ENCODE data around the gene IFI16.

The IFI16 gene

DNA sequence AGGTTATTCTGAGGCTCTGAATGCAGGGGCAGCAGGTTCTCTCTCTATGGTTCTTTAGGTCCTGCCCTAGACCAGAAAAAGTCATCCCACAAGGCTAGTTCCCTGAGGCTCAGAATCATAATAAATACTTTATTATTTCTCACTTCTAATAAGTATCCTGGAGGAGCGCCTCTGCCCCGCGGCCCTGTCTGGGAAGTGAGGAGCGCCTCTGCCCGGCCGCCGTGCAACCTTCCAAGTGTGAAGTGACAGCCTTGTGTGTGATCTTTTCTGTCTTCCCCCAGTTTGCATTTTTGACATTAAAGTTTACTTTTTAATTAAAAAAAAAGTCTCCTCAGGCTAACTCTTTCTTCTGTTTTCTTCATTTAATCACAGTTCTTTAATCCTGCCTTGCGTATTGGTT is 55.4 kb downstream of the IFI16 start:
- no peak for DNase-seq (ENCODE audit: low spot score)

DNA sequence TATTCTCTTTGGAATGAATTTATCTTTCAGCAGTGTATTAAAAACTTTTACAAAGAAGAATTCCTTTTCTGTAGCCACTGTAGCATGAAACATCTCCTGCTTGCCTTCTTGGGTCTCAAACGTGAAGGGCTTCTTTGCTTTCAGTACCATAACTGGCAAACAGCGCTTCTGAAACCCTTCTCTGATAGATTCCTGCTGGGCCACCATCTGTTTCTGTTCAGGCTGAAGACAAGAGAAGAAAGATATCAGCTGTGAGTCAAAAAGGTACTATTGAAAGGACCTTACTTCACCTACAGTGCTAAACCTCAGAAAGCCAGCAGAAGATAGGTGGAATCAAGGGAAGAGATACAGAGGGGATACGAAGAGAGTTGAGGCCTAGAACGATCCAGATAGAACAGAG is 56.4 kb downstream of the IFI16 start:
- DNase-seq (ENCODE audit: low spot score) = no peak

DNA sequence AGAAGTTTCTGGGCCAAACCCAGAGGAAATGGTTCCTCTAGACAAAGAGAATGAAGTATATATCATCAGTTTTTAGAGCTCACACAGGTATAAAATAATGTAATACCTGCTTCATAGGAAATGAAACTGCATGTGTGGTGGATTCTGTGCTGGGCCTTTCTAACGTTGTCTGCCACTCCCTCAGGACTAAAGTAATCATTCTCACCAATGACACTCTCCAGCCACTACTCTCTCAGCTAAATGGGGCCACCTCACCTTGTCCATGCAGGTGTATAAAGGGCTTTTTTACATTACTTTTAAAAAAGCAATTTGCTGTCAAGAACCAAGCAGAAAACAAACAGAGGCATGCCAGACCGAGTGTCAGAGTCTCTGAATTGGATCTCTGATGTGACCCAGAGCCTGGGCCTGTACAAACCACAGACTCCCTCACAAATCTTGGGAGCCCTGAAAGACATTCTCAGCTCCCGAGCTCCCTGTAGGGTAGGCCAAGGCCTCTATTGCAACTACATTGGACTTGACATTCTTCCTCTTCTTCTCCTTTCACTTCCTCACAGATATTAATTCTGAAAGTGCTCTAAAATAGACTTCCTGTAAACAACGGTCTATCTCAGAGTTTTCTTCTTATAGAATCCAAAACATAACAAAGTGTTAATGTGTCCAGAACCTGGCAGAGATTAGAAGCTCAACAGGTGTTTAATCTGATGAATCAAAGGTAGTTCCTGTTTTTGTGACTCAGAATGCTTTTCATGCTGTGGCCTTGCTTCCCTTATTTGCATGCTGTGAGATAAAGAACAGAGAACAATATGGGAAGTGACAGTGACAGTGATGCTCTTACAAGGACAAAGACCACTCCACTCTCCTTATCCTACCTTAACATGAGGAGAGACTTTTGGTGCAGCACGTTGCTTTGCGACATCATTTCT is 58.3 kb downstream of the IFI16 start:
- no peak for DNase-seq (ENCODE audit: low spot score)

DNA sequence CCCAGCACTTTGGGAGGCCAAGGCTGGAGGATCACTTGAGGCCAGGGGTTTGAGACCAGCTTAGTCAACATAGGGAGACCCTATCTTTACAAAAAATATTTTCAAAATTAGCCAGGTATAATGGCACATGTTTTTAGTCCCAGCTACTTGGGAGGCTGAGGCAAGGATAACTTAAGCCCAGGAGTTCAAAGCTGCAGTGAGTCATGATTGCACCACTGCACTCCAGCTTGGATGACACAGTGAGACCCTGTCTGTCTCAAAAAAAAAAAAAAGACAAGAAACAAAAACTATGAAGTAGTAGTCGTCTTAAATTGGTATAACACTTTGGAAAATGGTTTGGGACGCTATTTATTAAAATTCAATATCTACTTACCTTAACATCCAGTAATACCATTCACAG is 59.2 kb downstream of the IFI16 start:
- peak; percentile 35 for DNase-seq (ENCODE audit: low spot score)

DNA sequence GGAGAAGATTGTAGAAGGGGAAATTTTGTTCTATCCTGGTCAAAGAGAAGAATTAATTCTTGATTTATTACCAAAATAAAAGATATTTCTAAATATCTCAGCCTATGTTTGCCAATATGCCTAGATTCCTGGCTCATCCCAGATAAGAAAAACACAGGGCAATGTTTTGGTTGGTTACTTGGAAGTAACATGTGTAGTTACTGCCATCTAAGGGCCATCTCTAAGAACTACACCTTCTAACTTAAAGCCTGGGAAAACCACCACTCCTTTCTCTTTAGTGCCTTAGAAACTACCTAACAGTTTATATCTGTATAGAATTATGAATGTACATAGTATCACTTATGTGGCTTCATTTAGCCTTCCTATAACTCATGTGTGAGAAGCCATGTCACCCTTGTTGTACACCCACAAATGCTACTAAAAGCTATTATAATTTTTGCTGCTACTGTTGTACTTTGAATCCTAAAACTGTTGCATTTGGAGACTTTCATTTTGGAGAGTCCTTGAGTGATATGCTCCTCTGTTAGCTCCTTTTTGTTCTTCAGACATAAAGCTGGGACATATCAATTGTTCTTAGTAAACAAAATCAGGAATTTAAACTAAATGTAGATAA is 62.4 kb downstream of the IFI16 start:
- peak; percentile 76 for DNase-seq (ENCODE audit: low spot score)

DNA sequence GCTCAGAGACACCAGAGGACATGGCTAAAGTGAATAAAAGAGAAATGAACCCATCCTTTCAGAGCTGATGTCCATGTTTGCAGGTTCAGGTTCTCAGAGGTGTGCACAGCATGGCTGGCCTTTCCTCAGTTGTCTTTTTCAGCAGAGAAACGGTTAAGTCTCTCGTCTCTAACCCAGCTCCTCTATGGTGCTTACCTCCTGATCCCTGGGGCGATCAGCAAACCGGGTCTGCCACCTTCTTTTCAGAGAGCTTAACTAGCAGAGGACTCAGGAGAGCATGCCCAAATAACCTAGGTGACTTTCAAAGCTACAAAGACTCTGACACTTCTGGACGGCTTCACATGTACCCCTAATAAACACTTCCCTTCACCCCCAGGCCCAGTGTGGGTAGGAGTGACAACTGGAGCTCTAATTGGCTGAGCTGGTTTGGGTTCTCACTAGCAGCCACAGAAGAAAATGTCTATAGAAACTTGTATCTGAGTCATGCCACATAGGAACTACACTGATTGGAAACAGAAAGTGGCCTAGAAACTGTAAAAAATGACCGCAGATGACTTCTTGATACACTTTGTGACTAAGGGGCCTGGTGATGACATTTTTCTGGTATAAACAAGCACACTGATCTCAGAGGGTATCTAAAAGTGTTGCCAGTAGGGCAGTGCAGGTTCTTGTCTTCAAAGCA is 66.9 kb downstream of the IFI16 start, which contains the start of gene AIM2:
AIM2 (minus strand) TSS at position 329 of the 682 bp plus-strand sequence. CDS start 3,267 bp downstream, outside the sequence.
- DNase-seq (ENCODE audit: low spot score) = no peak

DNA sequence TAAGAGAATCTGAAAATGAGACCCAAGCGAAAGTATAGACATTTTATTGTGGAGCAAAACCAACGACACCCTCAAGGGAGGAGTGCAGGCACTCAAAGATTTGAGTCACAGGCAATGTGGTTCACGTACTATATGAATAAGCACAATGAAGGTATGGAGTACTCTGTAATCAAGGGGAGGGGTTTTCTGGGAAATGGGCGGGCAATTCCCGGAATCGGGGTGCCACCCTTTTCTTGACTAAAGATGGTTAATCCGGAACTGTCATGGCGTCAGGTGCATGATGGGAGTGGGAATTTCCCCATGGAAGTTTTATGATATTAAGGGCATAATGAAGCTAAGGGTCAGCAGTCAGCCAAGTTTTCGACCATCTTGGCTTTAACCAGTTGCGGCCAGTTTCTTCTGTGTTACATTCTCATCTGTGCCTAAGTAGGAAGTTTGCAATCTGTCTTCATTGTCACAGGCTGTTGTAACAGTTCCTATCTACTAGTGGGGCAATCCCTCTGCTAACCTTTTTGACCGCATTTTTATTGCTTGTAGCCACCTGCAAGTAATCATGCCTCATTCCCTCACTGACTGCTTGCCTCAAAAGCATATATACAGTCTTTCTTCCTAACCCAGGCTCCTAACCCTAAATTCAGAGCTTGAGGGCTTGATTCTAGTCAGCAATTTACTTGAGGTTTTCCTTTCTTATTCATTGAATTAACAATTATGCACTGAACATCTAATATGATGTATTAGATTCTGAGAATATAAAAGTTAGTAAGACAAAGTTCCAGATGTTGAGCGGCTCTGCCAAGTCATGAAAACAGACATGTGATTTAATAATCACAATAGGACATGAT is 67.6 kb downstream of the IFI16 start:
- DNase-seq (ENCODE audit: low spot score) = no peak

DNA sequence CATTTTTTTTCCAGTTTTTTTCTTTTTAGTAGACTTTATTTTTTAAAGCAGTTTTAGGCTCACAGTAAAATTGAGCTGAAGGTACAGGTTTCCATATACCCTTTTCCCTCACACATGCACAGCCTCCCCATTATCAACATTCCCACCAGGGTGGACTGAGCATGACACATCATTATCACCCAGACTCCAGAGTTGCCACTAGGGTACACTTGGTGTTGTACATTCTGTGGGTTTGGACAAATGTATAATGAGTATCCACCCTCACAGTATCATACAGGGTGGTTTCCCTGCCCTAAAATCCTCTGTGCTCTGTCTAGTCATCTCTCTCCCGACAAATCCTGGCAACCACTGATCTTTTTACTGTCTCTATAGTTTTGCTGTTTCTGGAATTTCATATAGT is 69.8 kb downstream of the IFI16 start:
- no peak for DNase-seq (ENCODE audit: low spot score)

DNA sequence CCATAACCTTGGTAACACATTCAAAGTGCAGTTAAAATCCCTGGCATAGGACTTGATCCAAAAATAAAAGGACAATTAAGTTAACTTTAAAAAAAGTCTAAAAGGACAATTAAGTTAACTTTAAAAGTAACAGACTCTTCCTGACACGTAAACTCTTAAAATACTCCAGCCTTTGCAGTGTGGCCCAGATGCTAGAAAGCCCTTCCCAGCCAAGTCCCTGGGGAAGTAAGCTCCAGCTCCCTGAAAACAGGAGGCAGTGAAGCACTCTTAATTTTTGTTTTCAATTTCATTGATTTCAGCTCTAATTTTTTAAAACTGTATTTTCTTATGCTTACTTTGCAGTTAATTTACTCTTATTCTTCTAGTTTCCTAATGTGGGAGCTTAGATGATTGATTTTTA is 71.9 kb downstream of the IFI16 start:
- no peak for DNase-seq (ENCODE audit: low spot score)

DNA sequence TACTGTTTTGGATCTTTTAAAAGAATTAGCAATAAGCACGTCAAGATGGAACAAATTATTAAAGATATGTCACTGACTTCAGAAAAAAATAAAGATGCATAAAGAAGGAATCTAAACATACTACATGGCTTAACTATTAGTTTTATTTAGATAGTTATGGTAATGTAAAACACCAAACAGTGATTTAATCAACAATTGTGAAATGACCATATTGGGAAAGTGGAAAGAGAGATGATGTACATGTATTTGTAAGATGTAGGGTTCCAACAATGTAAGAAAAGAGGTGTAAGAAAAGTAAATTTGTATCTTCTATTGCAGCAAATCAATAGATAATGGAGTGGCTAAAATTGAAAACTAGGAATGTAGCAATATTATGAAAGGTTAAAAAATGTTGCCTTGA is 73.3 kb downstream of the IFI16 start:
- DNase-seq (ENCODE audit: low spot score) = no peak

DNA sequence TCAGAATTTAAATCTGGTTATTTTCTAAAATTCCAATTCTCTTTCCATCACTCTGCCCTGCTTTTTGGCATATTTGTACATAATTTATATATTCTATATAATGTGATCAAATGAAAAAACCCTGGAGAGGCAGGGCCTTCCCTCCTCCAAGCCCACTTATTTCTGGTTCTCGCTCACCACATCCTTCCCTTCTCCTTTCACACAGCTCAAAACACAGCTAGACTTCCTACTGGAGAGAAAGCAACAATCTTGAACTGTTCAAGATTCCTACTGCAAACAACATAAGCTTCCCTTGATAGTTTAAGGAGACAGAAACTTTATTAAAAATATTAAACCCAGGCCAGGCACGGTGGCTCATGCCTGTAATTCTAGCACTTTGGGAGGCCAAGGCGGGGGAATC is 74.4 kb downstream of the IFI16 start:
- no peak for DNase-seq (ENCODE audit: low spot score)

DNA sequence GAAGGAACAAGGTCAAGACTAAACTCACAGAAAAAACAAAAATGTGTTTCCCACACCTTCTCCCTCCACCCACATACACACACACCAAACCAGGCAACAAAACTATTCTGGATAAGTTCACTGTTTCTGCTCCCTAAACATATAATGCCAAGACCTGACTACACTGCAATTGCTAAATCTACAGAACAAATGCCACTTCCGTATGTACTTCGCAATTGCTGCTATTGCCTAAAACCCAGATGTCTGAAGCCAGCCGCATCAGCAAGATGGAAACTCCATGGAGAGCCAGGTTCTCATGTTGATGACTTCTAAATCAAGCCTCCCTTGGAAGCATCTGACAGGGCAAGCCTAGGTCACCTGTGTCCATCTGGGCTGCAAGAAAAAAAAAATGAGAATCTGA is 75.2 kb downstream of the IFI16 start:
- DNase-seq (ENCODE audit: low spot score) = no peak

DNA sequence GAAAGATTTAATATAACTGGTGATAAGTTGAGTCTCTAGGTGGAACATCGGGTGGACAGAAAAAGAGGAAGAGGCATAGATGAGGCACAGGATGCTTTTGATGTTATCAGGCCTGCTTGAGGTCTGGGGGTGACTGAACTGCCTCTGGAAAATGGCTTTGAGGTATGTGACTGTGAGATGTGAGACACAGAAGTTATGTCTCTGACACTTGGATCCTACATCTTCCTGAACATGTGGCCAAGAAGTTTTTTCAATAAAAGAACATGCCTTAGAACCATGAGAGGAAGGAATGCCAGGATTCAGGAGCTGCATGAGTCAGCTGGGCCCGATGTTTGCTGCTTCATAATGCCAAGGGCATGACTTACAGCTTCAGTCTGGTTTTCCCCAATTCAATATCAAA is 78.3 kb downstream of the IFI16 start:
- DNase-seq (ENCODE audit: low spot score) = peak; percentile 27

DNA sequence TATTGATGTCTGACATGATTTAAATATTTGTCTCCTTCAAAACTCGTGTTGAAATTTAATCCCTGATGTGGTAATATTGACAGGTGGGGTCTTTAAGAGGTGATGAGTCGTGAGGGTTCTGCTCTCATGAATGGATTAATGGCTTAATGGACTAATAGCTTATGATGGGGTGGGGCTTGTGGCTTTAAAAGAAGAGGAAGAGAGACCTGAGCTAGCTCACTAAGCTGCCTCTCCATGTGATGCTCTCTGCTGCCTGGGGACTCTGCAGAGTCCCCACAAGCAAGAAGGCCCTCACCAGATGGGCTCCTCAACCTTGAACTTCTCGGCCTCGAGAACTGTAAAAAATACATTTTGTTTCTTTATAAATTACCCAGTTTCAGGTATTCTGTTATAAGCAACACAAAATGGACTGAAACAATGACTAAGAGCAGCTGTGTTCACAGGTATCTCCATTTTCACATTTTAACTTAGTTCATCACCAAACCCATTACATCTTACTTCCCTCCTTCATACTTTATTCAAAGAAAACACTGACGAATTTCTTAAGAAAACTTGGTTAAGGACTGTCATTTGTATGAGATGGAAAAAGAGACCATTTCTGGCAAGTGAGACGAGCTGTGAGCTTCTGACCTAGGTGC is 79.0 kb downstream of the IFI16 start:
- no peak for DNase-seq (ENCODE audit: low spot score)

DNA sequence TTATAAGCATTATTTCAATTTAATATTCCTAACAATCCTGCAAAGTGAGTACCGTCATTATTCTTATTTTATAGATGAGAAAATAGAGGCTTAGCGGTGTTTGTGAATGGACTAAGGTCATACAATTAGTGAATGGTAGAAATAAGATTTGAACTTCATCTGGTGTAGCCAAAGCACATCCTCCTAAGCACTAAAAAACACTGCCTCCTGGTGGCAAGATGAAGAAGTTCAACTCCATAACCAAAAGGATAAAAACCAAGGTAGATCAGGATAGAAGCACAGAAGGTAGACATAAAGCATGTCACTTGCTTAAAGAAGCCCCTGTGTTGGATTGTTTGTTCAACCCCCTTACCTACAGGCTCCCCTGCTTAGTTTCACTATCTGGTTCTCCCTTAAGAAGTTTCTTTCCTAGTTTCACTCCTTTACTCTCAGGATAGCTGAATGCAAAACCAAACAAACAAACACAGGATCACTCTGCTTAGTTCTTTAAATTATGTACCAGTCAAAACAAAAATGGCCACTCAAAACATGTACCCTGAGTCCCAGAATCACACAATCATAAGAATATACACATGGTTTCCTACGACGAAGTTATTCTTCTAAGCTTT is 79.6 kb downstream of the IFI16 start:
- DNase-seq (ENCODE audit: low spot score) = no peak

DNA sequence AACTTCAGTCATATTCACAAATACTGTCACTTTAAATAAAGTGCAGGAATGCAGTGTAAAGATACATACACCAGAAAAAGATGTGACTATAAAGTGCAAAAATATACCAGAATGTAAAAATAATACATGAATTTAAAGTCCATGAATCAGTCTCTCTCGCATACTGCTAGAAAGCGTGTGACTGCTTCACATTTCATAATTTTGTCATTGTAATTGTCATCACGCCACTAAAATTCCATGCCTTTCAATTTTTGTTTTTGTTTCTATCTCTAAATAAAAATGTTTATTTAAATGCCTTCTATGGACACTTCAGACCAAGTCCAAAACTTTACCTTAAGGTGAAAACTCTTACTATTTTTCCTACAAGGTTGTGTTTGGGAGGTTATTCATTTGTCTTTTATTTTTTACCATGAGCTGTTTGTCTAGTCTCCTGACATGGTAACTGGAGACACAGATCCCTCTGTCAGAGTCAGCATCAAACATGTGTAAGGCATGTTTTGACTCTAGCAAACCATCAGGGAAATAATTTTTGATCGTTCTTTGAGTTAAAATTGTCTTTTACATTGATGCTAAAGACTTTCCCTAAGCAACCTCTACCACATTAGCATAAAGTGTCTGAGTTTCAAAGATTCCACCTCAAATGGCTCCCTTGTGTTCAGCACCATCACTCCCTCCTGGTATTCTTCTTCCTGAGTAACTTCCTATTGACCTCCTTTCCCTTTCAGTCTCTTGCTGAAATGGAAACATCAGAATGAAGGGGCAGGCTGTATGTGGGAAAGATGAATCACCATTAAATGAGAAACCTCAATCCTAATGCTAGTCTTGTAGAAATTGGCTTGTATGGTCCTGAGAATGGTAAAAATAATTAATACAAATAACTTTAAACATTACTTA is 80.8 kb downstream of the IFI16 start:
- no peak for DNase-seq (ENCODE audit: low spot score)

DNA sequence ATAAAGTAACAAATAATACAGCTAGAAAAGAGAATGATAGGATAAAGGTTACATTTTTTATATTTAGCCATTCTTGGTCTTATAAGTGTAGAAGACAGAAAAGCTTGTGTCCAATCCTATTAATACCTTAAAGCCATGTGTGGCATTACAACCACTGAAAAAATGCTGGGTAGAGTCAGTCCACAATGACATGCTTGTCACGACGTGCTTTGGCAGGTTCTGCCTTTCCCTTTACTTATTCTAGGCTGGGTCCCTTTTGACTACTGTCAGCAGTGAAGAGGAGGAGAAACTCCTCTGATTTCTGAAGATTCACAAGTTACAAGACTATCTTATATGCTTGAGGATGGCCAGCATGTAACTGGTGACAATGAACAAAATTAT is 81.5 kb downstream of the IFI16 start:
- no peak for DNase-seq (ENCODE audit: low spot score)

DNA sequence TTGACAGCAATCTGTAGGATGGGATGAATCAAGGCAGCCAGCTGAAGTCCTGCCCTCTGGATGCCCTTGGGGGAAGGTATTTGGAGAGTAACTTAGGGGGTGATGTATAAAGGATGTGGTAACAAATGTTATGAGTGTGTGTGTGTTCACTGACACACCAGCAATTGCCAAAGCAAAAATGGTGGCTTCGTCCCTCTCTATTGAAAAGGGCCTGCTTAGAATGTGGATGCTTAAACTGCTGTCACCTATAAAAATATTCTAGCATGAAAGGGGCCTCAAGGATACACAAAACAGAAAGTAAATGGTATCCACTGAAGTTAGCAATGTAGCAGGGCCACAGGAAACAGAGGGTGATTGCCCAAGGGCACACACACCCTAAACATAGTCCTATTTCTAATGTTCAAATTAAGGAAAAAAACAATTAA is 81.9 kb downstream of the IFI16 start:
- DNase-seq (ENCODE audit: low spot score) = no peak

DNA sequence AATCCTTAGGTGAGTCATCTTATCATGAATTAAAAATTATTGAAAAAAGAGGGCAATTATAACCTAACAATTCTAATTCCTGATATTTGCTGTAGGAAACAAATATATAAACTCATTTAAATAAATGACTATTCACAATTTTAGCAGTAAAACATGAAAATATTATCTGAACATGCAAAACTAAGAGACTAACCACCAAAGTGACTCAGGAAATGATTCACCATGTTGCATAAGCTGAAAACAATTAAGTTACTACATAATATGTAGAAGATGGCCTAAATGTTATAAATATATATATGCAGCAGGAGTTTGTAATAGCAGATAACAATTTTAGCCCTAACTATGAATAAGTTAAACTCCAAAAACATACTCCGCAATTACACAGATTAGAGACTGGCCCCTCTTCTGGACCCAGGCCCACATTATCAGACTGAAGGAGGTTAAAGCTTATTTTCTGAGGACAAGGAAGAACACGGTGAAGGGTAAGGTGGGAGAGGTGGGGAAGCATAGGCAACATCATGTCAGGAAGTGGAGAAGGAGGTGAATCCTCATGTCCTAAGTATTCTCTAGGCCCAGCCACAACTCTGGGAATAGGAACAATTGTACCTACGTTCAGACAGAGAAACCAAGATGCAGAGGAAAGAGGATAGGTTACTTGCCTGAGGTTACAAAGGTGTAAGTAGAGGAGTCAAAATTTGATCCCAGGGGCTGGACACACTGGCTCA is 82.5 kb downstream of the IFI16 start:
- peak; percentile 54 for DNase-seq (ENCODE audit: low spot score)

Measured in RKO (cell line).